Brain microvascular endothelial cell (primary cell): ENCODE measurements around the gene PEX3.

Experiments
- DNase-seq: peaks from one replicate; pipeline ENCODE4 v3.0.0-alpha.2; 2020
- H3K27ac ChIP-seq: fragments of 250-450 bp; sonication (Bioruptor Pico); 2 replicates; pipeline ENCODE4 v1.5.1; 2020; ENCODE audit warnings: mild to moderate bottlenecking, moderate library complexity
- H3K27me3 ChIP-seq: fragments of 250-450 bp; sonication (Bioruptor Pico); replicated peaks from 2 replicates; pipeline ENCODE4 v1.5.1; 2020; ENCODE audit warnings: mild to moderate bottlenecking
- H3K36me3 ChIP-seq: fragments of 250-450 bp; sonication (Bioruptor Pico); replicated peaks from 2 replicates; pipeline ENCODE4 v1.5.1; 2020; ENCODE audit warnings: mild to moderate bottlenecking
- H3K4me3 ChIP-seq: 2 replicates; pipeline ENCODE4 v1.5.1; 2011; ENCODE audit warnings: low read depth, mild to moderate bottlenecking, control low read depth, low read length, moderate library complexity
- in situ Hi-C: cut with HindIII; loops from 2 replicates; pipeline ENCODE4 v1.10.0; 2017; ENCODE audit warnings: low sequenced_read_pairs, low pct_ligation_motif_present
- TF ChIP-seq, protein P1 (sequence below): IDR thresholded peaks from 2 replicates; pipeline ENCODE4 v1.5.1; 2011; ENCODE audit warnings: low read depth, mild to moderate bottlenecking, moderate library complexity, low read length, control low read depth, inconsistent platforms; ENCODE audit errors: missing control alignments

The PEX3 gene

DNA sequence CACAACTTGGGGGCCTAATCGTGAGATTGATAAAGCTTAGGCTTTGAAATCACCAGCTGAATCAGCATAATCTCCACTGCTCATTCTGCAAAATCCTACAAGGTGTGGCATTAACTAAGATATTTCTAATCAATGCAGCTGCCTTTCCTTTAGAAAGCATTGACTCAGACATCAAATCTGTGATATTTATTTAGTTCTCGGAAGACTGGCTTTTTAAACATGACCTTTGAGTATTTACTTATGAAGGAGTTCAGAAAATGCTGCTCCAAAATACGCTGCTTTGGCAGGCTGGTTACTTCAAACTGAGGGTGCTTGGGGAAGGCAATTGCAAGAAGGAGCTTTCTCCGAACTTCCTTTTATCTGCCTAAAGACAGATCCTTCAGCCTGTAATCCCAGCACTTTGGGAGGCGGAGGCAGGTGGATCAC is 84.6 kb downstream of the PEX3 start:
- TF ChIP-seq, protein P1, sequence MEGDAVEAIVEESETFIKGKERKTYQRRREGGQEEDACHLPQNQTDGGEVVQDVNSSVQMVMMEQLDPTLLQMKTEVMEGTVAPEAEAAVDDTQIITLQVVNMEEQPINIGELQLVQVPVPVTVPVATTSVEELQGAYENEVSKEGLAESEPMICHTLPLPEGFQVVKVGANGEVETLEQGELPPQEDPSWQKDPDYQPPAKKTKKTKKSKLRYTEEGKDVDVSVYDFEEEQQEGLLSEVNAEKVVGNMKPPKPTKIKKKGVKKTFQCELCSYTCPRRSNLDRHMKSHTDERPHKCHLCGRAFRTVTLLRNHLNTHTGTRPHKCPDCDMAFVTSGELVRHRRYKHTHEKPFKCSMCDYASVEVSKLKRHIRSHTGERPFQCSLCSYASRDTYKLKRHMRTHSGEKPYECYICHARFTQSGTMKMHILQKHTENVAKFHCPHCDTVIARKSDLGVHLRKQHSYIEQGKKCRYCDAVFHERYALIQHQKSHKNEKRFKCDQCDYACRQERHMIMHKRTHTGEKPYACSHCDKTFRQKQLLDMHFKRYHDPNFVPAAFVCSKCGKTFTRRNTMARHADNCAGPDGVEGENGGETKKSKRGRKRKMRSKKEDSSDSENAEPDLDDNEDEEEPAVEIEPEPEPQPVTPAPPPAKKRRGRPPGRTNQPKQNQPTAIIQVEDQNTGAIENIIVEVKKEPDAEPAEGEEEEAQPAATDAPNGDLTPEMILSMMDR = no peak
- in situ Hi-C loops = no loop called here
- no peak overlapping the region for H3K4me3 ChIP-seq
- H3K27ac ChIP-seq = no peak overlapping the region
- no peaks in the 10 kb centered on the region for H3K27me3 ChIP-seq
- no peaks in the 10 kb centered on the region for H3K36me3 ChIP-seq
- DNase-seq = no peak

DNA sequence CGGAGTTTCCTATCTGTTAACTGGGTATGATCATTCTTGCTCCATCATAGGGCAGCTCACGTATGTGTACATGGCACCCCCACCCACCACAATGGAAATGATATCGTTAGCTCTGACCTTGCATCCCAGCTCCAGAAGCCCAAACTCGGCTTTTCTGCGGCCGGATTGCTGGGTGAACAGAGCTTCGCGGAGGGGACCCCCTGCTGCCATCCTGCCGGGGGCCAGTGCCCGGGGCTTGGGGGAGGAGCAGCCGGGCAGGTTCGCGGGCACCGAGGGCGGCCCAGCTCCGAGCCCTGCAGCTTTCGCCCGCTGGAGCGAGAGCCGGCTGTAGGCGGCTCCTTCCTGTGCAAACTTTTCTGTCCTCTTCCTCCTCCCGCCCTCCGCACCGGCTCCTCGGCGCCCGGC is 85.9 kb downstream of the PEX3 start:
- no peak for DNase-seq
- no peaks in the 10 kb centered on the region for H3K27me3 ChIP-seq
- in situ Hi-C loops = no loop called here
- H3K27ac ChIP-seq = no peak overlapping the region
- peak overlapping the region; percentile 62 for H3K4me3 ChIP-seq
- TF ChIP-seq, protein P1 = no peak
- no peaks in the 10 kb centered on the region for H3K36me3 ChIP-seq

DNA sequence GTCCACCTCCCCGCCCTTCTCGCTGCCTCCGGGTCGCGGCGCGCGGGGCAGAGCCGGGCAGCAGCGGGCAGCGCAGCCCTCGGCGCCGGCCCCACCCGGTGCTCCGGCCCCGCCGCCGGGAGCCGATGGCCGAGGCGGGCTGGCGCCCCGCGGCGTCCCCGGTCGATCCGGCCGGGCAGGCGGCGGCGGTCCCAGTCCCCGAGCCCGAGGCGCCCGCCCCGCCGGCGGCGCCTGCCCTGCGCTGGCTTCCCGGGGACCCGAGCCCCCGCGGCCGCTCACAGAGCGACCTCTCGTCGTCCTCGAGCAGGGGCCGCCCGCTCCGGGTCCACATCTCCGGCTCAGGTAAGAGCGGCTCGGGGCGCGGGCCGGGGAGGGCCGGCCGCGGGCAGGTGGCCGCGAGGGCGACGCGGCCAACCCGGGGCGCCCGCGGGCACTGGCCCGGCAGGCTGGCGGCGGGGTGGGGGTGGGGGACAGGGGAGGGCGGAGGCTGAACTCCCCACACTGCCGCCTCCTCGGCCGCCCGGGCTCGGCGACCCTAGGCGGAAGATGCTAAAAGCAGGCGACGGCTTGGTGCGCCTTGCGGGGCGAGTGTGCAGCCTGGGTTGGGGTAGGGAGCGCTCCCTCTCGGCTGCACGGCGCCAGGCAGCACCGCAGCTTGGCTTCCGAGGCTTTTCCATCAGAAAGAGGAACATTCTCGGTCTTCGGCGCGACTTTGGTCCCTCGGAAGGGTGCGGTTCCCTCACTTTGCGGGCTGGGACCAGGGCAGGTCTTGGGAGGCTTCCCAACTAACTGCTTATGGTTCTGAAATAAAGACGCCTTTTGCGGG is 86.5 kb downstream of the PEX3 start:
- H3K4me3 ChIP-seq = peak overlapping the region; percentile 62
- no peak overlapping the region for H3K27ac ChIP-seq
- peak; percentile 45 for DNase-seq
- TF ChIP-seq, protein P1 = peak; percentile 77
- H3K27me3 ChIP-seq = no peaks in the 10 kb centered on the region
- in situ Hi-C loops = no loop called here
- no peaks in the 10 kb centered on the region for H3K36me3 ChIP-seq

DNA sequence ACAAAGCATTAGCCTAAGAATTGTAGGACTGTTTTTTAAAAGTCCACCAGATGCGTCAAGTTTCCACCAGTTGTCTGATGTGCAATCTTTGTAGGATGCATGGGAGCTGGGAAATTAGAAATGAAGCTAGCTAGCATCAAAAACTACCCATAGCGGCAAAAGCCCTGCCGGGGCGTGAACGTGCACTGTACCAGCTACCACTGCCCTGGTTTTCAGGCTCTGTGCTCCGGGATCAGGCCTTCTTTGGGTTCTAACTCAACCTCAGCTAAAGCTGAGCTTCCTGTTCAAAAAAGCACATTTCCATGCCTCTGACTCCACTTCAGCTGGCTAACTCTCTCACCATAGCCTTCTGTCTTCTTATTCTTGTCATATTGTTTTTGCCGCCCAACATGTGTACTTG is 87.8 kb downstream of the PEX3 start:
- Histone ChIP-seq H3K27ac (no peak overlapping the region), H3K36me3 (no peaks in the 10 kb centered on the region), H3K4me3 (no peak overlapping the region), H3K27me3 (no peaks in the 10 kb centered on the region)
- in situ Hi-C loops = no loop called here
- TF ChIP-seq, protein P1 = no peak
- DNase-seq = no peak

DNA sequence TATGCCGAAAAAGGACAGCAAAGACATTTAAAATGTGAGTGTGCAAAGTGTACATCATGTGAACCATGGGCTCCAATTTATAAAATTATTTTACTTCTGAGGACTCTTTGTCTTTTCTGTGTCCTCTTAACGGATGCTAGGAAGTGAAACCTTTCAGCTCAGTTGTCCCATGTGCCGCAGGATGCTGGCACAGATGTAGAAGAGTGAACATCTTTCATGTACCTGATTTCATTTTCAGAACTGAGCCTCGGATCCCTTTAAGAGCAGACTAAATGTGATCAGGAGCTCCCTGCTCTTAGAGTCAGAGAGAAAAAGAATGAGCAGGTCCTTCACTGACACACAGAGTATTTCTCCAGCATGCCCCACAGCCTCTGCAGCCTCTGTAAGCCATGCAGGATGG is 88.5 kb downstream of the PEX3 start:
- H3K27me3 ChIP-seq = no peaks in the 10 kb centered on the region
- no peaks in the 10 kb centered on the region for H3K36me3 ChIP-seq
- DNase-seq = no peak
- H3K27ac ChIP-seq = no peak overlapping the region
- TF ChIP-seq, protein P1 = no peak
- H3K4me3 ChIP-seq = no peak overlapping the region
- in situ Hi-C loops = no loop called here

DNA sequence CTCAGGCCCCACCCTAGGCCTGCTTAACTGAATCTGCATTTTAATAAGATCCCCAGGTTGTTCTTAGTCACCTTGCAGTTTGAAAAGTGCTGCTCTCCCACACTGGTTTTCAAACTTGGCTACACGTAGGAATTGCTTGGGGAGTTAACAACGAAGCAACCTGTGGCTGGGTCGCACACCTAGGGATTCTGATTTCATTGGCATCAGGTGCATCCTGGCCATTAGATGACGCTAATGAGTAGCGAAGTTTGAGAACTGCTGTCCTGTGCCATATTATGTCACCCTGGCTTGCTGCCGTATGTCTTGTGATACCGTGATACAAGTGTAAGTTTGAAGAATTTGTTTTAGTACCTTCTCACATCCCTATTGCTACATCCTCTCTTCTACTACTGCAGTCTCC is 89.1 kb downstream of the PEX3 start:
- no peak for DNase-seq
- in situ Hi-C loops = no loop called here
- H3K27me3 ChIP-seq = no peaks in the 10 kb centered on the region
- H3K36me3 ChIP-seq = no peaks in the 10 kb centered on the region
- no peak overlapping the region for H3K27ac ChIP-seq
- no peak overlapping the region for H3K4me3 ChIP-seq
- TF ChIP-seq, protein P1 = no peak
